GM12878 (cell line): ENCODE measurements around the gene ARHGAP22. TPM values are rescaled to one million over a fixed set of nuclear protein-coding genes. Genes with fewer than 3 reads are reported as not detected.

ENCODE experiments used
- ATAC-seq: fragments of 200-7000 bp; cut with Tn5 transposase; 3 replicates; pipeline ENCODE4 v1.9.1; 2020; ENCODE audit warnings: mild to moderate bottlenecking, moderate library complexity
- BruUV-seq: library from RNA; stranded (reverse); fragments of 400-500 nt; replicated peaks from 2 replicates; lab custom pipeline; 2021; lab: Mats Ljungman, UMichigan
- CTCF ChIA-PET: fragments of 300-600 bp; sonication (Branson Sonifier 250); formaldehyde crosslinking; extraction: SDS; loops from one replicate; lab custom pipeline; 2021; ENCODE audit warnings: inconsistent platforms; lab: Yijun Ruan, JAX
- POLR2A ChIA-PET: fragments of 350-600 bp; formaldehyde crosslinking; extraction: SDS; loops from one replicate; lab custom pipeline; 2021; ENCODE audit warnings: inconsistent platforms; lab: Charles Lee
- RAD21 ChIA-PET: fragments of 300-600 bp; sonication (Branson Sonifier 250); formaldehyde crosslinking; loops from one replicate; lab custom pipeline; 2023; ENCODE audit warnings: antibody characterized with exemption; ENCODE audit not compliant: unreplicated experiment; lab: Charles Lee
- SMC1A ChIA-PET: fragments of 300-600 bp; sonication (Branson Sonifier 250); formaldehyde crosslinking; loops from one replicate; lab custom pipeline; 2023; ENCODE audit not compliant: unreplicated experiment, uncharacterized antibody; lab: Charles Lee
- DNase-seq: peaks from one replicate; pipeline ENCODE4 v3.0.0-alpha.2; 2011; ENCODE audit warnings: low read depth, low spot score
- FAIRE-seq: peaks from 3 replicates; lab custom pipeline; 2011; peaks lifted over from hg19 to GRCh38; lab: Jason Lieb, UNC
- H2AFZ ChIP-seq: 2 replicates; pipeline ENCODE4 v1.6.0; 2011; ENCODE audit warnings: low read depth, low read length, control low read depth; ENCODE audit not compliant: control insufficient read depth
- H3K27ac ChIP-seq: 2 replicates; pipeline ENCODE4 v1.5.1; 2011; ENCODE audit warnings: control low read depth; ENCODE audit not compliant: control insufficient read depth, insufficient read depth
- H3K27me3 ChIP-seq, 2 experiments: replicated peaks in 1 of 2; 2 replicates each; pipeline versions ENCODE4 v1.6.0 to v1.6.1; 2011; ENCODE audit warnings: low read length in 1 of 2; ENCODE audit not compliant: control insufficient read depth in 2 of 2, insufficient read depth in 2 of 2
- H3K36me3 ChIP-seq, 2 experiments: 2 replicates each; pipeline ENCODE4 v1.5.1; 2011; ENCODE audit warnings: low read length in 1 of 2; ENCODE audit not compliant: control insufficient read depth in 2 of 2, insufficient read depth in 2 of 2
- H3K4me1 ChIP-seq: 2 replicates; pipeline ENCODE4 v1.6.1; 2011; ENCODE audit warnings: mild to moderate bottlenecking, low read length, moderate library complexity, mixed read lengths; ENCODE audit not compliant: control insufficient read depth, insufficient read depth
- H3K4me2 ChIP-seq: 2 replicates; pipeline ENCODE4 v1.6.0; 2011; ENCODE audit warnings: control low read depth; ENCODE audit not compliant: control insufficient read depth, insufficient read depth
- H3K4me3 ChIP-seq: fragments of 200-600 bp; sonication (generic); 2 replicates; pipeline ENCODE4 v1.5.1; 2016
- H3K79me2 ChIP-seq: 2 replicates; pipeline ENCODE4 v1.6.0; 2011; ENCODE audit warnings: low read length; ENCODE audit not compliant: control insufficient read depth, insufficient read depth
- H3K9ac ChIP-seq: 2 replicates; pipeline ENCODE4 v1.8.0; 2011; ENCODE audit warnings: low read length, control low read depth, mixed read lengths; ENCODE audit not compliant: control insufficient read depth, insufficient read depth
- H3K9me3 ChIP-seq: replicated peaks from 3 replicates; pipeline ENCODE4 v1.5.1; 2011; ENCODE audit warnings: mild to moderate bottlenecking, low read length; ENCODE audit not compliant: control insufficient read depth, insufficient read depth
- H4K20me1 ChIP-seq: 2 replicates; pipeline ENCODE4 v1.6.0; 2011; ENCODE audit not compliant: control insufficient read depth, insufficient read depth
- BHLHE40 ChIP-seq, 2 experiments: fragments of 450-650 bp in 1 of 2; IDR thresholded peaks; 2 replicates each; pipeline ENCODE4 v1.6.1; 2011 to 2017; ENCODE audit warnings: low read depth in 2 of 2, borderline replicate concordance in 1 of 2, improper control_type of control experiment in 1 of 2, low read length in 1 of 2, mild to moderate bottlenecking in 1 of 2
- BMI1 ChIP-seq: fragments of 450-650 bp; IDR thresholded peaks from 2 replicates; pipeline ENCODE4 v1.6.1; 2016; ENCODE audit warnings: mild to moderate bottlenecking, moderate library complexity, borderline replicate concordance
- EED ChIP-seq: sonication (generic); IDR thresholded peaks from 2 replicates; pipeline ENCODE4 v1.6.1; 2016; ENCODE audit warnings: antibody characterized with exemption, low read depth
- KDM1A ChIP-seq: fragments of 200-600 bp; sonication (generic); IDR thresholded peaks from 2 replicates; pipeline ENCODE4 v1.6.1; 2016; ENCODE audit warnings: borderline replicate concordance
- POLR2AphosphoS5 ChIP-seq: IDR thresholded peaks from 2 replicates; pipeline ENCODE4 v1.6.1; 2011; ENCODE audit warnings: mild to moderate bottlenecking, low read length, inconsistent platforms
- SIN3A ChIP-seq: IDR thresholded peaks from 2 replicates; pipeline ENCODE4 v1.6.1; 2012; ENCODE audit warnings: low read depth, low read length, improper control_type of control experiment
- SIX5 ChIP-seq: IDR thresholded peaks from 2 replicates; pipeline ENCODE4 v1.6.1; 2011; ENCODE audit warnings: mild to moderate bottlenecking, low read depth, low read length, moderate library complexity; ENCODE audit not compliant: severe bottlenecking
- SMC3 ChIP-seq: IDR thresholded peaks from 2 replicates; pipeline ENCODE4 v1.6.1; 2011; ENCODE audit warnings: low read length, improper control_type of control experiment, borderline replicate concordance
- TCF12 ChIP-seq: IDR thresholded peaks from 2 replicates; pipeline ENCODE4 v1.6.1; 2011; ENCODE audit warnings: low read depth, mild to moderate bottlenecking, low read length
- ZNF622 ChIP-seq: fragments of 450-650 bp; IDR thresholded peaks from 2 replicates; pipeline ENCODE4 v1.6.1; 2017; ENCODE audit warnings: mild to moderate bottlenecking, inconsistent platforms
- WGBS: methylation state at CpG from one replicate; pipeline ENCODE4 v1.1.6; 2016; ENCODE audit warnings: low lambda C conversion rate; ENCODE audit not compliant: insufficient replicate concordance, insufficient coverage; ENCODE audit errors: missing lambda C conversion rate; 5-methylcytosine and 5-hydroxymethylcytosine counted together
- in situ Hi-C: fragments of 300-500 bp; cut with MboI; formaldehyde crosslinking; loops from 9 replicates; pipeline ENCODE4 v1.14.3; 2018; ENCODE audit warnings: mixed read lengths
- intact Hi-C: fragments of 100-400 bp; cut with micrococcal nuclease; formaldehyde crosslinking; loops from one replicate; pipeline ENCODE4 v1.14.2; 2022; ENCODE audit not compliant: unreplicated experiment
- polyA plus RNA-seq, 11 experiments: library from polyadenylated mRNA; depleted of rRNA in 4 of 11; unstranded in 6 of 11; stranded (reverse) in 5 of 11; fragments of >200 nt; fragmentation: Nextera tagmentation in 4 of 11; fragmentation: Illumina TruSeq in 1 of 11; extraction: Ambion mirVana in 4 of 11; extraction: Trizol in 1 of 11; gene quantifications; 1 replicate in 1 of 11; 2 replicates in 10 of 11; pipeline versions ENCODE4 v1.2.1 to v1.2.3, GENCODE V29; 2011 to 2016; ENCODE audit warnings: inconsistent platforms in 2 of 11, missing spikeins in 2 of 11, low read depth in 1 of 11
- total RNA-seq, 4 experiments: library from RNA; depleted of rRNA in 3 of 4; stranded (reverse); fragments of >200 nt in 3 of 4; fragmentation: Illumina TruSeq in 1 of 4; extraction: Trizol in 1 of 4; gene quantifications; 2 replicates each; pipeline versions ENCODE4 v1.2.1 to v1.2.3, GENCODE V29; 2013 to 2021
- TF ChIP-seq, protein P1 (sequence below): fragments of 450-650 bp; IDR thresholded peaks from 2 replicates; pipeline ENCODE4 v1.6.1; 2016; ENCODE audit warnings: mild to moderate bottlenecking
- TF ChIP-seq, protein P2 (sequence below): fragments of 450-650 bp; IDR thresholded peaks from 2 replicates; pipeline ENCODE4 v1.6.1; 2017; ENCODE audit warnings: antibody characterized with exemption, mild to moderate bottlenecking, moderate library complexity

Gene ARHGAP22
- total and polyA plus RNA-seq, 10 of the 15 experiments (the other 5 are each of a cell fraction or from before 2014, with no cell fraction given), result 0.07 to 0.61 (median 0.18) TPM; not detected in 5

DNA sequence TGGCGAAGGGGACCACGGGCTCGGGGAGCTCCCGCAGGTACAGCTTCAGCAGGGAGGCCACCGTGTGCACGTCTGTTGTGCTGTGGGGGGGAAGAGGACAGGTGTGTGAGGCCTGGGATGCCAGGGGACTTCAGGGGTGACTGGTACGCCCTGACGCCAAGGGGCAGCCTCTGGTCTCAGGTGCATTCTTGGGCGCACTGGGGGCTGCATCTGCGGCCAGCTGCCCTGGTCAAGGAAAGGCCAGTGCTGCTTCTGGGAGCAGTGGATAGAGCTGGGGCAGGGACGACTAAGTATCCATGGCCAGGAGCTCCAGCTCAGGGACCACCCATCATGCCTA lies 149.8 kb downstream of the ARHGAP22 start:
- no peaks in the 10 kb centered on the region for H4K20me1 ChIP-seq
- H3K4me2 ChIP-seq, result no peak overlapping the region
- no peaks in the 10 kb centered on the region for H3K79me2 ChIP-seq
- no peak overlapping the region for H2AFZ ChIP-seq
- ATAC-seq (no peak), FAIRE-seq (no peak)
- in situ Hi-C loops, result no loop called here
- POLR2A ChIA-PET, result no interaction called here
- SMC1A ChIA-PET, result interaction anchor here (2.0 kb wide), 1 partner anchor 12 kb away, joined by 5 read pairs; no protein-coding TSS in a partner anchor
- H3K27ac ChIP-seq, result no peak overlapping the region
- RAD21 ChIA-PET, result interaction anchor here (0.9 kb wide), 1 partner anchor 145 kb away, joined by 4 read pairs; no protein-coding TSS in a partner anchor
- no peaks in the 10 kb centered on the region; a peak in 1 of 4 replicates for H3K27me3 ChIP-seq
- TF ChIP-seq, protein P1, sequence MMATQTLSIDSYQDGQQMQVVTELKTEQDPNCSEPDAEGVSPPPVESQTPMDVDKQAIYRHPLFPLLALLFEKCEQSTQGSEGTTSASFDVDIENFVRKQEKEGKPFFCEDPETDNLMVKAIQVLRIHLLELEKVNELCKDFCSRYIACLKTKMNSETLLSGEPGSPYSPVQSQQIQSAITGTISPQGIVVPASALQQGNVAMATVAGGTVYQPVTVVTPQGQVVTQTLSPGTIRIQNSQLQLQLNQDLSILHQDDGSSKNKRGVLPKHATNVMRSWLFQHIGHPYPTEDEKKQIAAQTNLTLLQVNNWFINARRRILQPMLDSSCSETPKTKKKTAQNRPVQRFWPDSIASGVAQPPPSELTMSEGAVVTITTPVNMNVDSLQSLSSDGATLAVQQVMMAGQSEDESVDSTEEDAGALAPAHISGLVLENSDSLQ, result no peak
- TF ChIP-seq SIX5 (no peak), BHLHE40 (IDR thresholded peaks at IDR 0.05; ENCODE audit: borderline replicate concordance in 1 of 2, low read depth in 2 of 2, low read length in 1 of 2) (no peak)
- TF ChIP-seq, all 136 proteins: peak for 0
- CTCF ChIA-PET, result interaction anchor here (0.8 to 1.2 kb wide), 4 partner anchors 49 to 201 kb away, joined by 3 to 5 read pairs (median 3); no protein-coding TSS in a partner anchor
- no peaks in the 10 kb centered on the region for H3K9me3 ChIP-seq
- no peak for DNase-seq
- no peaks in the 10 kb centered on the region for H3K36me3 ChIP-seq
- intact Hi-C loops, result no loop called here
- no peak overlapping the region for H3K9ac ChIP-seq
- no peak overlapping the region for H3K4me3 ChIP-seq
- H3K4me1 ChIP-seq, result no peaks in the 10 kb centered on the region
- 32% methylated on average over 11 of the region's 11 CpGs for WGBS
- BruUV-seq, result no TSS peak

DNA sequence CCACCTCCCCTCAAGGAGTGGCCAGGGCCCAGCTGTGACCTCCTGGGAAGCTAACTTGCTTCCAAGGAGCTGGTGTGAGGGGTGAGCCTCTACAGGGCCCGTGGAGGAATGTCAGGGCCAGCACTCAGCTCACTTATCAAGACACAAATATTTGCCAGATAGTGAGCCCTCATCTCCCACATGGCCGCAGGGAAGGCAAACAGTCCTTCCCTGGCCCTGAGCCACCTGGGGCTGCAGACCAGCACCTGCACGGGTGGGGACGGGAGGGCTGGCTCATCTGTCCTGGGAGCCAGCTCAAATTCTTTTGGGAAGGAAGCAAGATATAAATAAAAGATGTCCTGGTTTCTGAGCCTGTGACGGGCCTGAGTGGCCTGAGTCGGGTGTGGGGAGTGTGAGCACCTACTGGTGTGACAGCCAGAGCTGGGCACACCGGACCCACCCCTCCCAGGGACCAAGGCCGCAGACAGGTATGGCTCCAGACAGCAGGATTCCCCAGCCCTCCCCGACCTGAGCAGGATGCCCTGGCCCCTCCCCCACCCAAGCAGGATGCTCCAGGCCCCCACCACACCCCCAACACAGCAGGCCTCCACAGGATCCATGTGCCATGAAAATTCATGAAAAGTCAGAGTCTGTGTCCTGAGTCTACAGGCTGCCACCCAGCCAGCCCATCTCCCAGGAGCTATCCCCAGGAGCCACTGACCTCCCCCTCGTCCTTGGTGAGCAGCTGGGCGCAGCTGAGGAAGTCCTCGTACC lies 150.4 kb downstream of the ARHGAP22 start:
- ATAC-seq (no peak), FAIRE-seq (no peak), DNase-seq (no peak)
- H3K9ac ChIP-seq, result no peak overlapping the region
- WGBS, result 32% methylated on average over 11 of the region's 12 CpGs
- in situ Hi-C loops (no loop called here), intact Hi-C loops (no loop called here)
- CTCF ChIA-PET, result interaction anchor here (0.8 to 1.0 kb wide), 2 partner anchors 49 to 67 kb away, joined by 3 read pairs; no protein-coding TSS in a partner anchor
- SMC1A ChIA-PET, result interaction anchor here (2.0 kb wide), 1 partner anchor 12 kb away, joined by 5 read pairs; no protein-coding TSS in a partner anchor
- RAD21 ChIA-PET, result interaction anchor here (0.9 kb wide), 1 partner anchor 145 kb away, joined by 4 read pairs; no protein-coding TSS in a partner anchor
- H3K4me1 ChIP-seq, result no peaks in the 10 kb centered on the region
- no peaks in the 10 kb centered on the region for H3K9me3 ChIP-seq
- H4K20me1 ChIP-seq, result no peaks in the 10 kb centered on the region
- no peak overlapping the region for H3K27ac ChIP-seq
- H3K36me3 ChIP-seq, result no peaks in the 10 kb centered on the region
- H3K79me2 ChIP-seq, result no peaks in the 10 kb centered on the region
- H3K27me3 ChIP-seq, result no peaks in the 10 kb centered on the region; a peak in 1 of 4 replicates
- no peak for TF ChIP-seq ZNF622
- no peak for TF ChIP-seq EED
- no peak for TF ChIP-seq SMC3
- TF ChIP-seq, protein P2, sequence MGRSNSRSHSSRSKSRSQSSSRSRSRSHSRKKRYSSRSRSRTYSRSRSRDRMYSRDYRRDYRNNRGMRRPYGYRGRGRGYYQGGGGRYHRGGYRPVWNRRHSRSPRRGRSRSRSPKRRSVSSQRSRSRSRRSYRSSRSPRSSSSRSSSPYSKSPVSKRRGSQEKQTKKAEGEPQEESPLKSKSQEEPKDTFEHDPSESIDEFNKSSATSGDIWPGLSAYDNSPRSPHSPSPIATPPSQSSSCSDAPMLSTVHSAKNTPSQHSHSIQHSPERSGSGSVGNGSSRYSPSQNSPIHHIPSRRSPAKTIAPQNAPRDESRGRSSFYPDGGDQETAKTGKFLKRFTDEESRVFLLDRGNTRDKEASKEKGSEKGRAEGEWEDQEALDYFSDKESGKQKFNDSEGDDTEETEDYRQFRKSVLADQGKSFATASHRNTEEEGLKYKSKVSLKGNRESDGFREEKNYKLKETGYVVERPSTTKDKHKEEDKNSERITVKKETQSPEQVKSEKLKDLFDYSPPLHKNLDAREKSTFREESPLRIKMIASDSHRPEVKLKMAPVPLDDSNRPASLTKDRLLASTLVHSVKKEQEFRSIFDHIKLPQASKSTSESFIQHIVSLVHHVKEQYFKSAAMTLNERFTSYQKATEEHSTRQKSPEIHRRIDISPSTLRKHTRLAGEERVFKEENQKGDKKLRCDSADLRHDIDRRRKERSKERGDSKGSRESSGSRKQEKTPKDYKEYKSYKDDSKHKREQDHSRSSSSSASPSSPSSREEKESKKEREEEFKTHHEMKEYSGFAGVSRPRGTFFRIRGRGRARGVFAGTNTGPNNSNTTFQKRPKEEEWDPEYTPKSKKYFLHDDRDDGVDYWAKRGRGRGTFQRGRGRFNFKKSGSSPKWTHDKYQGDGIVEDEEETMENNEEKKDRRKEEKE, result no peak
- no peak for TF ChIP-seq SIN3A
- no peak for TF ChIP-seq POLR2AphosphoS5
- TF ChIP-seq TCF12, result no peak
- no peak for TF ChIP-seq BMI1
- TF ChIP-seq KDM1A, result no peak
- H3K4me3 ChIP-seq, result no peak overlapping the region
- no TSS peak for BruUV-seq
- H3K4me2 ChIP-seq, result no peak overlapping the region
- POLR2A ChIA-PET, result no interaction called here
- no peak overlapping the region for H2AFZ ChIP-seq
